ENCODE results near the gene MACROD2.

DNA sequence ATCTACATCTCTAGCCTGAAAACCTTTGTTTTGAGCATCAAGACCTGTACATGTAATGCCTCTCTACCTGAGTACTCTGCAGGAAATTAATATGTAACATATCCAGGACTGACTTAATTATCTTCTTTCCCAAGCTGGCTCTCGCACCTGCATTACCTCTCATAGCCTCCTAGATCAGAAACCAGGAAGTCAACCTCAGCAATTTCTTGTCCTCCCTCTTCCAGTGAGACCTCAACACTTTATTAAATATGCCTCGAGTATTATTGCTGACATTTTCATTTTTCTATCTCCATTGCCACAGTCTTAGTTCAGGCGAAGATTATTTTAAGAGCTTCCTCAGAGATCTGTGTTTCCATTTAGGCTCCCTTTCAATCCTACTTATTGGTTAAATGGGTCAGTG lies 69.0 kb downstream of the MACROD2 start:
- no peak for TF ChIP-seq ZNF274 (IDR thresholded peaks at IDR 0.05; ENCODE audit: low read depth, low read length)
- no peak for TF ChIP-seq SUZ12 (IDR thresholded peaks at IDR 0.05; ENCODE audit: extremely low read depth, insufficient read depth, insufficient read length)
- no peak for TF ChIP-seq YY1 (IDR thresholded peaks at IDR 0.05; ENCODE audit: insufficient read depth, insufficient read length)
